Neural progenitor cell (in vitro differentiated cells): ENCODE results near the gene TMEM98.

Experiments used
- EZH2phosphoT487 ChIP-seq: fragments of 200-600 bp; sonication (generic); IDR thresholded peaks from 2 replicates; pipeline ENCODE4 v1.6.1; 2017; ENCODE audit warnings: antibody characterized with exemption
- TF ChIP-seq, protein P1 (sequence below): fragments of 200-600 bp; sonication (generic); IDR thresholded peaks from 2 replicates; pipeline ENCODE4 v1.5.1; 2017; ENCODE audit warnings: antibody characterized with exemption, mild to moderate bottlenecking

DNA sequence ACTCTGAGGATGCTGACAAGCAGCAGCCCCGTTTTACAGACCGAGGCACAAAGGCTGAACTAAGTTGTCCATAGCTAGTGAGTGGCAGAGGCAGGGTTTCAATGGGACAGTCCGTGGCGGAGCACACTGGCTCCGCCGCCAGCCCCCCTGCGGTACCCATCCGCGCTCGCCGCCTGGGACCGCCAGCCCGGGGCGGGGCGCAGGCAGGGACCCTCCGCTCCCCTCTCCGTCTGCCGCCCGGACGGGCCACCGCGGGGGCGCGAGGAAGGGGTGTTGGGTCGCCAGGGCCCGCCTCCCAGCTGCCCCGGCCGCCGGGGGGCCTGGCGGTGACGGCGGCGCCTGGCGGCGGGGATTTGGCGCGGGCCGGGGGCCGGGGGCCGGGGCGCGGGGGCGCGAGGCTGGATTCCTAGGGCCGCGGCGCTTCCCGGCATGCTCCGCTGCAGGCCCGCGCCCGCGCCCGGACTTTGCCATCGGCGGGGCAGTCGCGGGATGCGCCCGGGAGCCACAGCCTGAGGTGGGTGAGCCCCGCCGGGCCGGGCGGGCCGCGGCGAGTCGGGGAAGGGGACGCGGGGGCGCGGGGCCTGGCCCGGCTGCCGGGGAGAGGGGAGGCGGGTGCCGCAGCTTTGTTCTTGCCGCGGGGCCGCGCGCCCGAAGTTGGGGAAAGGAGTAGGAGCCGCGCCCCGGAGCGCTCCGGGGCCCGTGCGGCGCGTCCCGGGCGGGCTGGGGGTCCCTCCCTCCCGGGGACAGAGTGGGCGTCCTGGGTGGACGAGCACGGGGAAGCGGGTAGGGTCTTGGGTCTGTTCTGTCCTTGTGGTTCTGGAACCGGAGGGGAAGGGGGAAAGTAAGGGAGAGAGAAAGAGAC is at the start of gene TMEM98:
- TF ChIP-seq, protein P1, sequence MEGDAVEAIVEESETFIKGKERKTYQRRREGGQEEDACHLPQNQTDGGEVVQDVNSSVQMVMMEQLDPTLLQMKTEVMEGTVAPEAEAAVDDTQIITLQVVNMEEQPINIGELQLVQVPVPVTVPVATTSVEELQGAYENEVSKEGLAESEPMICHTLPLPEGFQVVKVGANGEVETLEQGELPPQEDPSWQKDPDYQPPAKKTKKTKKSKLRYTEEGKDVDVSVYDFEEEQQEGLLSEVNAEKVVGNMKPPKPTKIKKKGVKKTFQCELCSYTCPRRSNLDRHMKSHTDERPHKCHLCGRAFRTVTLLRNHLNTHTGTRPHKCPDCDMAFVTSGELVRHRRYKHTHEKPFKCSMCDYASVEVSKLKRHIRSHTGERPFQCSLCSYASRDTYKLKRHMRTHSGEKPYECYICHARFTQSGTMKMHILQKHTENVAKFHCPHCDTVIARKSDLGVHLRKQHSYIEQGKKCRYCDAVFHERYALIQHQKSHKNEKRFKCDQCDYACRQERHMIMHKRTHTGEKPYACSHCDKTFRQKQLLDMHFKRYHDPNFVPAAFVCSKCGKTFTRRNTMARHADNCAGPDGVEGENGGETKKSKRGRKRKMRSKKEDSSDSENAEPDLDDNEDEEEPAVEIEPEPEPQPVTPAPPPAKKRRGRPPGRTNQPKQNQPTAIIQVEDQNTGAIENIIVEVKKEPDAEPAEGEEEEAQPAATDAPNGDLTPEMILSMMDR = no peak
- no peak for TF ChIP-seq EZH2phosphoT487
